Central memory CD4-positive, alpha-beta T cell (primary cell): ENCODE results near the gene SEL1L.
"Not testable (repeated sequence)": the region's sequence is repeated elsewhere in the genome, so short reads cannot be mapped to it uniquely, and the experiment has no call there.

Experiments
- DNase-seq: peaks from one replicate; pipeline ENCODE4 v3.0.0; 2022

SEL1L gene

GRCh38 chr14:81446279-81447007, 87.2 kb downstream of the SEL1L start:
- no peak for DNase-seq

GRCh38 chr14:81441626-81442134, 92.0 kb downstream of the SEL1L start:
- DNase-seq: no peak

GRCh38 chr14:81440041-81440440, 93.6 kb downstream of the SEL1L start:
- no peak for DNase-seq

- no peak for DNase-seq
Observed at GRCh38 chr14:81437244-81437643, 96.4 kb downstream of the SEL1L start.

GRCh38 chr14:81436296-81437138, 97.1 kb downstream of the SEL1L start:
- DNase-seq: peak; percentile 11

- DNase-seq: no peak
Observed at GRCh38 chr14:81435391-81436295, 98.0 kb downstream of the SEL1L start.

- no peak for DNase-seq
Observed at GRCh38 chr14:81435048-81435390, 98.6 kb downstream of the SEL1L start.

- DNase-seq: no peak
Observed at GRCh38 chr14:81434230-81434629, 99.4 kb downstream of the SEL1L start.

- no peak for DNase-seq
Observed at GRCh38 chr14:81433378-81433777, 100.3 kb downstream of the SEL1L start.

- DNase-seq: no peak
Observed at GRCh38 chr14:81432219-81432661, 101.4 kb downstream of the SEL1L start.

- no peak for DNase-seq
Observed at GRCh38 chr14:81430235-81430634, 103.4 kb downstream of the SEL1L start.

- DNase-seq: not testable (repeated sequence)
Observed at GRCh38 chr14:81429749-81430148, 103.9 kb downstream of the SEL1L start.

- no peak for DNase-seq
Observed at GRCh38 chr14:81429028-81429427, 104.6 kb downstream of the SEL1L start.

- DNase-seq: no peak
Observed at GRCh38 chr14:81427348-81428058, 106.2 kb downstream of the SEL1L start.

GRCh38 chr14:81423504-81423903, 110.1 kb downstream of the SEL1L start:
- no peak for DNase-seq
